Measurements from ENCODE around the gene CA6. TPM values are rescaled to one million over a fixed set of nuclear protein-coding genes. Genes with fewer than 3 reads are reported as not detected.
"Not testable (repeated sequence)": the region's sequence is repeated elsewhere in the genome, so short reads cannot be mapped to it uniquely, and the experiment has no call there.

The CA6 gene
- 0.11 TPM in 1 of 3 replicates, not detected in the others for total RNA-seq (2021)
- Bru-seq, nascent RNA = not detected
- long read RNA-seq, experiment 1 = 0 reads
- long read RNA-seq, experiment 2 = 0 reads
- long read RNA-seq, experiment 3 = 0 reads

DNA sequence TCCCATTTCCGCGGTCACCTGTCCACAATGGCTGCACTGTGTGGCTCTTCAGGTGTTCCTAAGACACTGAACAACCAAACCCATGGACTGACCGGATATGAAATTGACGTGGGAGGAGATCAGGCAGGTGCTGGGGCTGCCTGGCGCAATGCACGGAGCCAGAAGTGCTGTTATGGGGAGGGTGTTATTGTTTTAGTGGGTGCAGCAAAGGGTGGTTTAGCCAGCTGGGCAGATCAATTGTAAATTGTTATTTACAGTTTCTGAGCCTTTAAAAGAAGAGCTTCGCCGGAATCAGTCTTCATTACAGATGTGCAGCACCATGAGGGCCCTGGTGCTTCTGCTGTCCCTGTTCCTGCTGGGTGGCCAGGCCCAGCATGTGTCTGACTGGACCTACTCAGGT is at the start of gene CA6:
TSS of gene CA6 (plus strand) at position 301 of the 400 bp plus-strand sequence. CDS start at position 320, 19 bp downstream.
- H3K4me3 Mint-ChIP-seq = no peak within 1 kb of the TSS
- CTCF ChIA-PET = interaction anchor here (1.3 to 3.5 kb wide), 3 partner anchors 17 to 196 kb away, joined by 3 to 51 read pairs (median 28); no protein-coding TSS in a partner anchor
- TF ChIP-seq, protein P1, sequence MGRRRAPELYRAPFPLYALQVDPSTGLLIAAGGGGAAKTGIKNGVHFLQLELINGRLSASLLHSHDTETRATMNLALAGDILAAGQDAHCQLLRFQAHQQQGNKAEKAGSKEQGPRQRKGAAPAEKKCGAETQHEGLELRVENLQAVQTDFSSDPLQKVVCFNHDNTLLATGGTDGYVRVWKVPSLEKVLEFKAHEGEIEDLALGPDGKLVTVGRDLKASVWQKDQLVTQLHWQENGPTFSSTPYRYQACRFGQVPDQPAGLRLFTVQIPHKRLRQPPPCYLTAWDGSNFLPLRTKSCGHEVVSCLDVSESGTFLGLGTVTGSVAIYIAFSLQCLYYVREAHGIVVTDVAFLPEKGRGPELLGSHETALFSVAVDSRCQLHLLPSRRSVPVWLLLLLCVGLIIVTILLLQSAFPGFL (CRISPR knock-in tag; IDR thresholded peaks at IDR 0.05; ENCODE audit: borderline replicate concordance) = no peak
- TF ChIP-seq MLX (CRISPR knock-in tag; IDR thresholded peaks at IDR 0.05) (no peak), SMAD4 (CRISPR knock-in tag; IDR thresholded peaks at IDR 0.05) (no peak), ZNF121 (CRISPR knock-in tag; IDR thresholded peaks at IDR 0.05) (no peak), FOXK1 (CRISPR knock-in tag; IDR thresholded peaks at IDR 0.05) (no peak), ZNF396 (CRISPR knock-in tag; IDR thresholded peaks at IDR 0.05; ENCODE audit: borderline replicate concordance) (no peak), TCF7 (CRISPR knock-in tag; IDR thresholded peaks at IDR 0.05; ENCODE audit: low read depth) (no peak), USF2 (CRISPR knock-in tag; IDR thresholded peaks at IDR 0.05) (no peak), MYBL2 (CRISPR knock-in tag; IDR thresholded peaks at IDR 0.05) (no peak), SP1 (CRISPR knock-in tag; conservative IDR thresholded peaks at IDR 0.05) (no peak), ELF4 (CRISPR knock-in tag; IDR thresholded peaks at IDR 0.05; ENCODE audit: low read depth) (no peak), TP53 (CRISPR knock-in tag; IDR thresholded peaks at IDR 0.05) (no peak), NFATC4 (CRISPR knock-in tag; IDR thresholded peaks at IDR 0.05) (no peak), CREM (CRISPR knock-in tag; IDR thresholded peaks at IDR 0.05) (no peak)
- TF ChIP-seq, protein P2, sequence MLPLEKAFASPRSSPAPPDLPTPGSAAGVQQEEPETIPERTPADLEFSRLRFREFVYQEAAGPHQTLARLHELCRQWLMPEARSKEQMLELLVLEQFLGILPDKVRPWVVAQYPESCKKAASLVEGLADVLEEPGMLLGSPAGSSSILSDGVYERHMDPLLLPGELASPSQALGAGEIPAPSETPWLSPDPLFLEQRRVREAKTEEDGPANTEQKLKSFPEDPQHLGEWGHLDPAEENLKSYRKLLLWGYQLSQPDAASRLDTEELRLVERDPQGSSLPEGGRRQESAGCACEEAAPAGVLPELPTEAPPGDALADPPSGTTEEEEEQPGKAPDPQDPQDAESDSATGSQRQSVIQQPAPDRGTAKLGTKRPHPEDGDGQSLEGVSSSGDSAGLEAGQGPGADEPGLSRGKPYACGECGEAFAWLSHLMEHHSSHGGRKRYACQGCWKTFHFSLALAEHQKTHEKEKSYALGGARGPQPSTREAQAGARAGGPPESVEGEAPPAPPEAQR (CRISPR knock-in tag; IDR thresholded peaks at IDR 0.05) = no peak
- TF ChIP-seq, protein P3, sequence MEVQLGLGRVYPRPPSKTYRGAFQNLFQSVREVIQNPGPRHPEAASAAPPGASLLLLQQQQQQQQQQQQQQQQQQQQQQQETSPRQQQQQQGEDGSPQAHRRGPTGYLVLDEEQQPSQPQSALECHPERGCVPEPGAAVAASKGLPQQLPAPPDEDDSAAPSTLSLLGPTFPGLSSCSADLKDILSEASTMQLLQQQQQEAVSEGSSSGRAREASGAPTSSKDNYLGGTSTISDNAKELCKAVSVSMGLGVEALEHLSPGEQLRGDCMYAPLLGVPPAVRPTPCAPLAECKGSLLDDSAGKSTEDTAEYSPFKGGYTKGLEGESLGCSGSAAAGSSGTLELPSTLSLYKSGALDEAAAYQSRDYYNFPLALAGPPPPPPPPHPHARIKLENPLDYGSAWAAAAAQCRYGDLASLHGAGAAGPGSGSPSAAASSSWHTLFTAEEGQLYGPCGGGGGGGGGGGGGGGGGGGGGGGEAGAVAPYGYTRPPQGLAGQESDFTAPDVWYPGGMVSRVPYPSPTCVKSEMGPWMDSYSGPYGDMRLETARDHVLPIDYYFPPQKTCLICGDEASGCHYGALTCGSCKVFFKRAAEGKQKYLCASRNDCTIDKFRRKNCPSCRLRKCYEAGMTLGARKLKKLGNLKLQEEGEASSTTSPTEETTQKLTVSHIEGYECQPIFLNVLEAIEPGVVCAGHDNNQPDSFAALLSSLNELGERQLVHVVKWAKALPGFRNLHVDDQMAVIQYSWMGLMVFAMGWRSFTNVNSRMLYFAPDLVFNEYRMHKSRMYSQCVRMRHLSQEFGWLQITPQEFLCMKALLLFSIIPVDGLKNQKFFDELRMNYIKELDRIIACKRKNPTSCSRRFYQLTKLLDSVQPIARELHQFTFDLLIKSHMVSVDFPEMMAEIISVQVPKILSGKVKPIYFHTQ (CRISPR knock-in tag; IDR thresholded peaks at IDR 0.05) = no peak
- TF ChIP-seq, protein P4, sequence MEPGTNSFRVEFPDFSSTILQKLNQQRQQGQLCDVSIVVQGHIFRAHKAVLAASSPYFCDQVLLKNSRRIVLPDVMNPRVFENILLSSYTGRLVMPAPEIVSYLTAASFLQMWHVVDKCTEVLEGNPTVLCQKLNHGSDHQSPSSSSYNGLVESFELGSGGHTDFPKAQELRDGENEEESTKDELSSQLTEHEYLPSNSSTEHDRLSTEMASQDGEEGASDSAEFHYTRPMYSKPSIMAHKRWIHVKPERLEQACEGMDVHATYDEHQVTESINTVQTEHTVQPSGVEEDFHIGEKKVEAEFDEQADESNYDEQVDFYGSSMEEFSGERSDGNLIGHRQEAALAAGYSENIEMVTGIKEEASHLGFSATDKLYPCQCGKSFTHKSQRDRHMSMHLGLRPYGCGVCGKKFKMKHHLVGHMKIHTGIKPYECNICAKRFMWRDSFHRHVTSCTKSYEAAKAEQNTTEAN (CRISPR knock-in tag; IDR thresholded peaks at IDR 0.05) = no peak
- TF ChIP-seq, protein P5, sequence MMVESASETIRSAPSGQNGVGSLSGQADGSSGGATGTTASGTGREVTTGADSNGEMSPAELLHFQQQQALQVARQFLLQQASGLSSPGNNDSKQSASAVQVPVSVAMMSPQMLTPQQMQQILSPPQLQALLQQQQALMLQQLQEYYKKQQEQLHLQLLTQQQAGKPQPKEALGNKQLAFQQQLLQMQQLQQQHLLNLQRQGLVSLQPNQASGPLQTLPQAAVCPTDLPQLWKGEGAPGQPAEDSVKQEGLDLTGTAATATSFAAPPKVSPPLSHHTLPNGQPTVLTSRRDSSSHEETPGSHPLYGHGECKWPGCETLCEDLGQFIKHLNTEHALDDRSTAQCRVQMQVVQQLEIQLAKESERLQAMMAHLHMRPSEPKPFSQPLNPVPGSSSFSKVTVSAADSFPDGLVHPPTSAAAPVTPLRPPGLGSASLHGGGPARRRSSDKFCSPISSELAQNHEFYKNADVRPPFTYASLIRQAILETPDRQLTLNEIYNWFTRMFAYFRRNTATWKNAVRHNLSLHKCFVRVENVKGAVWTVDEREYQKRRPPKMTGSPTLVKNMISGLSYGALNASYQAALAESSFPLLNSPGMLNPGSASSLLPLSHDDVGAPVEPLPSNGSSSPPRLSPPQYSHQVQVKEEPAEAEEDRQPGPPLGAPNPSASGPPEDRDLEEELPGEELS (CRISPR knock-in tag; IDR thresholded peaks at IDR 0.05) = no peak
- TF ChIP-seq, protein P6, sequence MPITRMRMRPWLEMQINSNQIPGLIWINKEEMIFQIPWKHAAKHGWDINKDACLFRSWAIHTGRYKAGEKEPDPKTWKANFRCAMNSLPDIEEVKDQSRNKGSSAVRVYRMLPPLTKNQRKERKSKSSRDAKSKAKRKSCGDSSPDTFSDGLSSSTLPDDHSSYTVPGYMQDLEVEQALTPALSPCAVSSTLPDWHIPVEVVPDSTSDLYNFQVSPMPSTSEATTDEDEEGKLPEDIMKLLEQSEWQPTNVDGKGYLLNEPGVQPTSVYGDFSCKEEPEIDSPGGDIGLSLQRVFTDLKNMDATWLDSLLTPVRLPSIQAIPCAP (CRISPR knock-in tag; IDR thresholded peaks at IDR 0.05) = no peak
- H3K27me3 Mint-ChIP-seq (ENCODE audit: low read depth) = no peaks in the 10 kb centered on the region; the same call in 1 of the 2 replicates
- 0 out of 2 replicates have a peak, but pooled peaks cover under 1% of the 10 kb centered on the region for H3K9me3 Mint-ChIP-seq
- POLR2A ChIA-PET = interaction anchor here (1.0 kb wide), 1 partner anchor 64 kb away, joined by 3 read pairs; no protein-coding TSS in a partner anchor
- H3K4me1 Mint-ChIP-seq = peaks cover 42% of the 10 kb centered on the region
- H3K36me3 Mint-ChIP-seq = no peaks in the 10 kb centered on the region
- ATAC-seq (no peak), DNase-seq (ENCODE audit: low spot score) (no peak)
- no peak within 1 kb of the TSS; the same call in 1 of the 2 replicates for H3K27ac Mint-ChIP-seq

DNA sequence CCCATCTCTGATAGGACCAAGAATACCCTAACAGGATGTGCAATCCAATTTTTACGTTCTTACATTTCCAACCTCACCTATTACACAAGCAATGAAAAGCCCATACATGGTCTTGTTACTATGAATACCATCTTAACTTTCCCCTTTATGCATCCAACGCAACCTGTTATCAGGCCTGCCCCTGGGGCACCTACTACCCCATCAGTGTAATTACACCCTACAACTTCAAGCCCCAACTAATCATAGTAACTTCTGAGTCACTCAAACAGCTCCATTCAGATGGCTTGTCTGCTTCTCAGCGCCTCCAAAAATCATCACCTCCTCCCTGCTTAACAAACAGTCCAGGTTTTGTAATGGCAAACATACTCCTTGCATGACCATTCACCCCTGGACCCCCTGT is 48.9 kb upstream of the CA6 start:
- H3K36me3 Mint-ChIP-seq; DNase-seq (ENCODE audit: low spot score); H3K4me3 Mint-ChIP-seq; H3K27ac Mint-ChIP-seq; POLR2A ChIA-PET; ATAC-seq; H3K4me1 Mint-ChIP-seq; H3K27me3 Mint-ChIP-seq (ENCODE audit: low read depth): not testable (repeated sequence)
- CTCF ChIA-PET = interaction anchor here (0.6 kb wide), 1 partner anchor 32 kb away, joined by 3 read pairs; no protein-coding TSS in a partner anchor
- H3K9me3 Mint-ChIP-seq = peaks cover 11% of the 10 kb centered on the region

DNA sequence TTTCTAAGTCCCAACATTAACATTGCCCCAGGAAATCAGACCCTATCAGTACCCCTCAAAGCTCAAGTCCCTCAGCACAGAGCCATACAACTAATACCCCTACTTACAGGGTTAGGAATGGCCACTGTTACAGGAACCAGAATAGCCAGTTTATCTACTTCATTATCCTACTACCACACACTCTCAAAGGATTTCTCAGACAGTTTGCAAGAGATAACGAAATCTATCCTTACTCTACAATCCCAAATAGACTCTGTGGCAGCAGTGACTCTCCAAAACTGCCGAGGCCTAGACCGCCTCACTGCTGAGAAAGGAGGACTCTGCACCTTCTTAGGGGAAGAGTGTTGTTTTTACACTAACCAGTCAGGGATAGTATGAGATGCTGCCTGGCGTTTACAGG is 48.2 kb upstream of the CA6 start:
- H3K4me3 Mint-ChIP-seq; CTCF ChIA-PET; H3K4me1 Mint-ChIP-seq; H3K27me3 Mint-ChIP-seq (ENCODE audit: low read depth); DNase-seq (ENCODE audit: low spot score); H3K27ac Mint-ChIP-seq; ATAC-seq; POLR2A ChIA-PET; H3K36me3 Mint-ChIP-seq: not testable (repeated sequence)
- H3K9me3 Mint-ChIP-seq = peaks cover 11% of the 10 kb centered on the region

Data from WTC11 (cell line).